ENCODE measurements around the gene RFFL.

The RFFL gene

DNA sequence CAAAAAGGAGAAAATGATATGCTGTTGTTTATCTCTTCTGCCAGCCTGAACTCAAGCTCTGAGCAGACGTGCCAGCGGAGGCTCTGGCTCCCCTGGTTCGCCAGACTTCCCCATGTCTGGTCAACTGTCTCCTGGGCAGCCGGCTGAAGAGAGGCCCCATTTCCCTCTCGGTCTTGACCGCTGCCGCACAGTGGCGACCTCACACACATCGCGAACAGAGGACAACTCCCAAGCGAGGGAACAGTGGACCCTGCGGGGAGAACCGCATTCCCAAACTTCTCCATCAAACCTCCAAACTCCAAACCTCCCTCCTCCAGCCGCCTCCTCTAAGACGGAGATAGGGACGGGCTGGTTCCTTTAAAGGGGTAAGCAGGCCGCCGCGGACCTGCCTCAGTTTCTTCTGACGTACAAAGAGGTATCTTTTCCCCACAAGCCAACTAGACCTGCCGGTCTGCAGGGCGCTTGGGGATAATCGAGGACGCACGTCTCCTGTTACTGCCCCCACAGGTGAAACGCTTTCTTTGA lies 24.9 kb upstream of the RFFL start:
- no peaks in the 10 kb centered on the region for H3K9me3 Mint-ChIP-seq
- peak overlapping the region; percentile 86 for H3K27ac Mint-ChIP-seq
- H3K4me3 Mint-ChIP-seq, result peak overlapping the region; percentile 96
- DNase-seq (ENCODE audit: low spot score), result peak; percentile 24
- H3K27me3 Mint-ChIP-seq (ENCODE audit: low read depth), result no peaks in the 10 kb centered on the region
- H3K36me3 Mint-ChIP-seq (ENCODE audit: low read depth), result peaks cover 12% of the 10 kb centered on the region
- peaks cover 42% of the 10 kb centered on the region for H3K4me1 Mint-ChIP-seq (ENCODE audit: low read depth)

DNA sequence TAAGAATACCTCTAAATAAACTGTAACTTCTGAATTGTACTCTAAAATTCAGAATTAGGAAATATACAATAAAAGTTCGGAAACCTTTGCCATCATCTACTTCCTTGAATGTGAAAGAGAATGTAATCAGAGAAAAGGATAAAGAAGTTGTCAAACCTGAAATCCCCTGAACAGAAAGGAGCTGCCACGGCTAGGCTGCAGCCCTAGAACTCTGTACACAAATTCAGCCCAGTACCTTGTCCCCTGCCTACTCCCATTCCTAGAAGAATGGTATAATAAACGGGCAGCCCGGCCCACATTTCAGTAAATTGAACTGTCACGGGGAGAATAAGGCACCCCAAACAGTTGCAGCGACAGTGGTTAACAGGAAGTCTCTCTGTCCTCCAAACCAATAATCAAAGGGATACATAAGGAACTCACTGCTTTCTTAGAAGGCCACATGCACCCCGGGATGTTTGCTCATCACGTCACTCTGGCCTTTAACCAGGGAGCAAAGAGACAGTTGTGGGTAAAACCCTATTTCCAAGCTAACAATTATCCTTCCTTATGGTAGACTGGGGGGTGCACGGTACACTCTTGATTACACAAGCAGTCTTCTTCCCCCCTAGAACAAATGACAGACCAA lies 24.3 kb upstream of the RFFL start:
- H3K9me3 Mint-ChIP-seq, result no peaks in the 10 kb centered on the region
- H3K4me3 Mint-ChIP-seq, result peak overlapping the region; percentile 96
- H3K36me3 Mint-ChIP-seq (ENCODE audit: low read depth), result peaks cover 9% of the 10 kb centered on the region
- peak overlapping the region; percentile 86 for H3K27ac Mint-ChIP-seq
- no peaks in the 10 kb centered on the region for H3K27me3 Mint-ChIP-seq (ENCODE audit: low read depth)
- H3K4me1 Mint-ChIP-seq (ENCODE audit: low read depth), result peaks cover 47% of the 10 kb centered on the region
- peak; percentile 21 for DNase-seq (ENCODE audit: low spot score)

DNA sequence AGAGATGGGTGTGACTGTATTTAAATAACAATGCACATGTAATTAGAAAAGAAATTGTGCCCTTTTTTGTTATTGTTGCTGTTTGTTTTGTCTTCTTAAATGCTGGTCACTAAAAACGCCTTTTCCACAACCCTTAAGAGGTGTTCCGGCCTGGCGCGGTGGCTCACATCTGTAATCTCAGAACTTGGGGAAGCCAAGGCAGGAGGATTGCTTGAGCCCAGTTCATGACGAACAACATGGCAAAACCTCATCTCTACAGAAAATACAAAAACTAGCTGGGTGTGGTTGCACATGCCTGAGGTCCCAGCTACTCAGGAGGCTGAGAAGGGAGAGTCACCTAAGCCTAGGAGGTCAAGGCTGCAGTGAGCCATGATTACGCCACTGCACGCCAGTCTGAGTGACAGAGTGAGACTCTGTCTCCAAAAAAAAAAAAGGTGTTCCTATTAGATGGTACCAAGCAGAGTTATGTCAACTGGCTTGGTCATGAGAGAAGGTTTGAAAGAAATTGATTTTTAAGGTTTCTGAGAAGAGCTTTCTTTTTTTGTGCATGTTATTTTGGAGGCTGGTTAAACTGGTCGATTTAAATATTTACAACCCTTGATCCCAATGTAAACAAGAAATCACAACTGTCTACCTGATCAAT lies 23.5 kb upstream of the RFFL start:
- no peaks in the 10 kb centered on the region for H3K9me3 Mint-ChIP-seq
- H3K27ac Mint-ChIP-seq, result peak overlapping the region; percentile 86
- H3K4me1 Mint-ChIP-seq (ENCODE audit: low read depth), result peaks cover 54% of the 10 kb centered on the region
- no peak for DNase-seq (ENCODE audit: low spot score)
- no peaks in the 10 kb centered on the region for H3K27me3 Mint-ChIP-seq (ENCODE audit: low read depth)
- peaks cover 9% of the 10 kb centered on the region for H3K36me3 Mint-ChIP-seq (ENCODE audit: low read depth)
- peak overlapping the region; percentile 96 for H3K4me3 Mint-ChIP-seq

DNA sequence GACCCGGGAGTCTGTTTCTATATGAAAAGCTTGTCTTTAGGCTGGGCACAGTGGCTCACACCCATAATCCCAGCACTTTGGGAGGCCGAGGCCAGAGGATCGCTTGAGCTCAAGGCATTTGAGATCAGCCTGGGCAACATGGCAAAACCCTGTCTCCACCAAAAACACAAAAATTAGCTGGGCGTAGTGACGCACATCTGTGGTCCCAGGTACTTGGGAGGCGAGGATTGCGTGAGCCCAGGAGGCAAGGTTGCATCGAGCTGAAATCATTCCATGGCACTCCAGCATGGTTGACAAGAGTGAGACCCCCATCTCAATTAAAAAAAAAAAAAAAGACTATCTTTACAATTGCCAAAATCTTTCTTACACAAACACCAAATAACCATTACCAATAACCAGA lies 22.7 kb upstream of the RFFL start:
- Mint-ChIP-seq H3K27ac (no peak overlapping the region), H3K36me3 (ENCODE audit: low read depth) (peaks cover 9% of the 10 kb centered on the region), H3K27me3 (ENCODE audit: low read depth) (no peaks in the 10 kb centered on the region), H3K9me3 (no peaks in the 10 kb centered on the region), H3K4me1 (ENCODE audit: low read depth) (peaks cover 59% of the 10 kb centered on the region), H3K4me3 (no peak overlapping the region)
- DNase-seq (ENCODE audit: low spot score), result no peak

DNA sequence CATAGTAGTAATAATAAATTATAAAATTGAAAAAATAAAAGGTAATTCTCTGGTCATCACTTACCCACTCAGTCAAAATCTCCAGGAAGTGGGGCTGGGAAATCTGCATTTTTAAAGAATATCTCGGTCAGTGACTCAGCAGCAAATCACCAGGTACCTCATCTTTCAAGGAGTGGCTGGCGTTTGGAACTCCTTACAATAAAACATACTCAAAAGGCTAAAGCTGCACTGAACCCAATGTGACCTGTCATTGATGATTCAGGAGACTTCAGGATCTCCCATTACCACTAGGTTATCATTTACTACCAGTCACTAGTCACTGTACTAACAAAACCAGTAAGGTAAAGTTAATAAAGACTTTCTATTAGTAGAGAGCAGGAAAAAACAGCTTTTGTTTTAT lies 21.5 kb upstream of the RFFL start:
- Mint-ChIP-seq H3K27me3 (ENCODE audit: low read depth) (no peaks in the 10 kb centered on the region), H3K9me3 (no peaks in the 10 kb centered on the region), H3K4me1 (ENCODE audit: low read depth) (peaks cover 67% of the 10 kb centered on the region), H3K27ac (peak overlapping the region; percentile 36), H3K36me3 (ENCODE audit: low read depth) (peaks cover 10% of the 10 kb centered on the region), H3K4me3 (no peak overlapping the region)
- no peak for DNase-seq (ENCODE audit: low spot score)

DNA sequence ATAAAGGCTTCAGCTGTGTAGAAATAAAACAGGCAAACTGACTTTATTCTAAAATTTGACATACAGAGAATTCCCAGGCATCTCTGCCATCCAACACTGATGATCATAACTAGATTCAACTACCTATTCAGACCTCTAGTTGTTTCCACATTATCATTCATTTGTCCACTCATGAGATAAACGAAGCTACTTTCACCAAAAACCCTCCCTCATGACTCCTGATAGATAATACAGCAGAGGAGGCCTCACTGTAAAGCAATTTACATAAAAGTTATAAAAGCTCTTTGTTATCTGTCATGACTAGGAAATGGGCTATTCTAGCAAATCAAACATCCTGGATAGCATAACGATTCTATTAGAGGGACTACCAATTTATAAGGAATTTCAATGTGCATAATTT lies 19.6 kb upstream of the RFFL start:
- H3K4me3 Mint-ChIP-seq, result no peak overlapping the region
- no peak overlapping the region for H3K27ac Mint-ChIP-seq
- H3K27me3 Mint-ChIP-seq (ENCODE audit: low read depth), result no peaks in the 10 kb centered on the region
- no peaks in the 10 kb centered on the region for H3K9me3 Mint-ChIP-seq
- DNase-seq (ENCODE audit: low spot score), result no peak
- H3K36me3 Mint-ChIP-seq (ENCODE audit: low read depth), result peaks cover 16% of the 10 kb centered on the region
- peaks cover 66% of the 10 kb centered on the region for H3K4me1 Mint-ChIP-seq (ENCODE audit: low read depth)

DNA sequence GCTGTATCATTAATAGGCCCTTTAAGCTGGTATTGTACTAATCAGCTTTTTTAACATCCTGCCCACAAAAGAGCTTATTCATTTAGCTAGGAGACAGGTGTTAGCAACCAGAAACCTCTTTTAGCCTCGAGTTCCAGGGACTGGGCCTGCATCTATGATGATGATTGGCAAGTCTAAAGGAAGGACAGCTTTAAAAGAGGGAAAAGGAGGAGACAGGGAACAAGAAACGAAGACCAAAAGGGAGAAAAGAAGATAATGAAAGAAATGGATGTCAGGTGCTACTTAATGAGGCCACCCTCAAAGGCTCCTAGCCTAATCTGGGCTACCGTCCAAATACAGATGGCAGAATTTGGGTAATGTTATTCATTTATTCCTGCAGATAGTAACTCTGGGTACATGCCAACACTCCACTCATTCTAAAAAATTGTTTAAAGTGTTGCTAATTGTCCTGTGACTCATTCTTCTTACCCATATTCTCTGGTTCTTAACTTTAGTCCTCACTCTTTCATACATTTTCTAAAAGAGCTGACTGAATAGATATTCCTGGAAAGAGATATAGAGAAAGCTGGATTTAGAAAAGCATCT lies 18.7 kb upstream of the RFFL start:
- H3K27me3 Mint-ChIP-seq (ENCODE audit: low read depth), result no peaks in the 10 kb centered on the region
- peak overlapping the region; percentile 88 for H3K27ac Mint-ChIP-seq
- peaks cover 20% of the 10 kb centered on the region for H3K36me3 Mint-ChIP-seq (ENCODE audit: low read depth)
- peak overlapping the region; percentile 70 for H3K4me3 Mint-ChIP-seq
- H3K4me1 Mint-ChIP-seq (ENCODE audit: low read depth), result peaks cover 64% of the 10 kb centered on the region
- H3K9me3 Mint-ChIP-seq, result no peaks in the 10 kb centered on the region
- DNase-seq (ENCODE audit: low spot score), result no peak

DNA sequence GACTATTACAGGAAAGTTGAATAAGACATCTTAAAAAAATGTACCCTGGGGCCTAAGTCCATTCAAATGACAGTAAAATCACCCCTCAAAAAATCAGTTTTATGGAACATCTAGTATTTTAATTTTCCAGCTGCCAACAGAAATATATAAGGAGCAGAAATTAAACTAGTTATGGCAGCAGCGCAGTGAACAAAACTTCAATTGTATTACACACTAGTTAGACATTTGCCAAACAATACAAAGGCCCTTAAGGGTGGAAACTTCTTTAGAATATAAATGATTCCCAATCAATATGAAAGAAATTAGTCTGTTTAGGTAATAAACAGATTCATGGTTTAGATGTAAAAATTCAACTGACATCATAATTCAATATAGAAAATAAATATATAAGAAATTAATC lies 18.1 kb upstream of the RFFL start:
- H3K27me3 Mint-ChIP-seq (ENCODE audit: low read depth), result no peaks in the 10 kb centered on the region
- peaks cover 20% of the 10 kb centered on the region for H3K36me3 Mint-ChIP-seq (ENCODE audit: low read depth)

DNA sequence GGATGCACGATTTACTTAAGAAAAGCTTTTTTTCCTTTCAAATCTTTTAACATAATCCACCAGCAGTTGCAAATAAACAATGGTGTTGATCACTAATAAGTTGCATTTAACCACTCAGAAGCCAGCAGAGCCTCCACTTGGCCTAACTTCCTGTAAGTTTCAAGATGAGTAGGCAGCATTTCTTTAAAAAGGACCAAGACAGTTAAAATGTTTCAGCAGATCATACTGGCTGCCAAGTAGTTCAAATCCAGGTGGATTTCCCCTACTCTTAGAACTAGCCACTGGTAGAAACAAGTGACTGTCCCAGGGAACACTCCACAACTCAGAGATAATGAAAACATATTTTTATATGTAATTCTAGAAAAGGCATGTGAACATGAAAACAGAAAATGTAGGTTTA lies 17.0 kb upstream of the RFFL start:
- Mint-ChIP-seq H3K4me3 (peak overlapping the region; percentile 33), H3K4me1 (ENCODE audit: low read depth) (peaks cover 52% of the 10 kb centered on the region), H3K27me3 (ENCODE audit: low read depth) (no peaks in the 10 kb centered on the region), H3K36me3 (ENCODE audit: low read depth) (peaks cover 16% of the 10 kb centered on the region), H3K9me3 (no peaks in the 10 kb centered on the region), H3K27ac (peak overlapping the region; percentile 74)
- DNase-seq (ENCODE audit: low spot score), result no peak

More for the DNA sequence above, 18.1 kb upstream of the RFFL start:
- Mint-ChIP-seq H3K4me3 (no peak overlapping the region), H3K27ac (no peak overlapping the region), H3K4me1 (ENCODE audit: low read depth) (peaks cover 58% of the 10 kb centered on the region), H3K9me3 (no peaks in the 10 kb centered on the region)
- no peak for DNase-seq (ENCODE audit: low spot score)

DNA sequence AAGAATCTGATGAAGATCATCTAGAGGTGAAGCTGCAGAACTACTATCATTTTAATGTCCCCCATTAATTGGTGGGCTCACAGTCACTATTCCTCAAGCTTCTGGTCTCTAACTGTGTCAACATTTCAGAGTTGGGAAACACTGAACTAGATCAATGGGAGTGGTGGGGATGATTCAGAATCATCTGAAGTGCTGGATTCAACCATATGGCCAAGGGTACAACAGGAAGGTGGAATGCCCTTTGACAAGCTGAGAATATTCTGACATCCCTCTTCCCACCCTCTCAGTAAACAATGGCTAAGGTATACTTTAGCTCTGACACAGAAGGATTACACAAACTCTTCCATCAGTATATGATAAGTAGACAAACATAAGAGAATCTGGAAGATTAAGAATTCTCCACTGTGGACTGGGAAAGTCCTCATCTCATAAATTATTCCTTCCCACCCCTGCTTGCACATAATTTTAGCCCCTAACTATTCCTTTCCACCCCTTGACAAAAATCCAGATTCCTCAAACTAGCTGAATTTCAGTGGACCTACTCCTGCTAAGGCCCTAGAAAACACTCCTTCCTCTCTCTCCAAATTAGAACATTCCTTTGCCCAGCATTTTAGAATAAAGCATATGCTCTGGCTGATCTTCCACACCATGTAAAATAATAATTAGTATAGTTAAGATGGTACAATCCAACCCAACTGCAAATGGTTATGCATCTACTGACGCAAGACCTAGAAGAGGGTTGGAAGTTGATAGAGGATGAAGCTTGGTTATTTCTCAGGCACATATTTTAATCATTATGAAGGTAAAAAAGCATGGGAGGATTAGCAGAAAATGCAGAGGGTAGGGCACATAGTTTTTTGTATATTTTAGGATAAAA lies 16.3 kb upstream of the RFFL start:
- Mint-ChIP-seq H3K9me3 (no peaks in the 10 kb centered on the region), H3K27ac (peak overlapping the region; percentile 74), H3K36me3 (ENCODE audit: low read depth) (peaks cover 14% of the 10 kb centered on the region), H3K4me1 (ENCODE audit: low read depth) (peaks cover 55% of the 10 kb centered on the region), H3K27me3 (ENCODE audit: low read depth) (no peaks in the 10 kb centered on the region), H3K4me3 (peak overlapping the region; percentile 33)
- DNase-seq (ENCODE audit: low spot score), result no peak

DNA sequence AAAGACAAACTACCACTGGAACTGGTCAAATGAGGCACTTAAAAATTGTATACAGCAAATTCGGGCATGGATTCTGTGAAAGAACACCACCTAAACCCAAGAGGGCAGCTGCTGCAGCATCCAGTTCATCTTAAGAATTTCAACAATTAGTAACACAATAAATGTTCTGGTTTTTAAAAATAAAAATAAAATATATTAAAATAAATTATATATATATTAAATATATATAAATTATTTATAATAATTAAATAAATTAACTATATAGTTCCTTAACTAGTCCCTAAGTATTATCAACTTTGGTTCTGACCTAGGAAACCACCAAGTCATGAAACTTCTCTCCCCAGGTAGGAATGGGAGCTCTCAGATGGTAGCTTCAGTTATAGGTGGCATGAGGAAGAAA lies 13.4 kb upstream of the RFFL start:
- no peaks in the 10 kb centered on the region for H3K27me3 Mint-ChIP-seq (ENCODE audit: low read depth)
- no peaks in the 10 kb centered on the region for H3K9me3 Mint-ChIP-seq
- no peak overlapping the region for H3K4me3 Mint-ChIP-seq
- peaks cover 19% of the 10 kb centered on the region for H3K36me3 Mint-ChIP-seq (ENCODE audit: low read depth)
- DNase-seq (ENCODE audit: low spot score), result no peak
- no peak overlapping the region for H3K27ac Mint-ChIP-seq
- peaks cover 67% of the 10 kb centered on the region for H3K4me1 Mint-ChIP-seq (ENCODE audit: low read depth)

DNA sequence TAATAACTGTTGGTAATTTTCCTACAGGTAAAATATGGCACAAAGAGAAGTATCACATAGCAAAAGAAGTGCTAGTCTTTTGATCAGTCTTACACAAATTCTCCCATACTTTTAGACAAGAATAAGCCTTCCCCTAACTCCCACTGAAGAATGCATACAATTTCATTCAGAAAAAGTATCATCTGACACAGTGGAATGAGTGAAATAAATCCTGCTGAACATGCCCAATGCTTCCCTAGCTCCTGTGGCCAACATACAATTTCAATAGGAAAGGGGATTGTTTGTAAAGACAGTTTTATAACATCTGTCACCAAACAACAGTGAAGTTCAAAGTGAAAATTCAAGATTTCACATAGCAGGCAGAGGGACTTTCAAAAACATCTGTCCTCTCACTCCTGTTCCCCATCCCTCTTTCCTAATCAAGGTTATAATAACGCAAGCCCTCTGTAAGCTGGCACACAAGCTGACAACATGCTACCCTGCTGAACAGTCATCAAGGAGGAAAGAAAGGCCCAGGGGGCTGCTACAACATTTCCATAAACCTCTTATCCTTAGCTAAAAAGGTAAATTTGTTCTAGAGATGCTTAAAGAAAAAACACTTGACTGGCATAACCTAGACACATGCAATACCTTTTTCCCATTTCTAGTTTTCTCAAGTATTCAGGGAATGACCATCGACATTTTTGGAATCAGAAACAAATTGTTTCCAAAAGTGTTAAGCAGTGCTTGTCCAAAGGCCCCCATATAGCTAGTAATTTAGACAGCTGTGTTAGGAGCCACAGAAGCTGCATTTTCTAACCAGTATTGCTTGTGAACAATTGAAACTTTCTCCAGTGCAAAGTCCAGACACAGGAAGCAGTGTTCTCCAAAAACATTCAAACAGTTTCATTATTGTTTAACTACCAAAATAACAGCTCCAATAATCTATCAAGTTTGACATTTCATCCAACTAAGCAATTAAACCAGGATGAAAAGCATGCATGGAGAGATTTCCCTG lies 11.5 kb upstream of the RFFL start:
- DNase-seq (ENCODE audit: low spot score), result no peak
- Mint-ChIP-seq H3K27me3 (ENCODE audit: low read depth) (no peaks in the 10 kb centered on the region), H3K4me3 (peak overlapping the region; percentile 62), H3K27ac (peak overlapping the region; percentile 68), H3K36me3 (ENCODE audit: low read depth) (peaks cover 29% of the 10 kb centered on the region), H3K4me1 (ENCODE audit: low read depth) (peaks cover 52% of the 10 kb centered on the region), H3K9me3 (no peaks in the 10 kb centered on the region)

Measured in T-helper 2 cell treated with Interferon-gamma antibody and Interleukin-4, amounts not matched to agents 5 μg/mL and 100 μg/mL, for 36 hours (primary cell).